GM12878 (cell line): ENCODE measurements around the gene PRRG3. TPM values are rescaled to one million over a fixed set of nuclear protein-coding genes. Genes with fewer than 3 reads are reported as not detected.

Experiments used
- ATAC-seq: fragments of 200-7000 bp; cut with Tn5 transposase; 3 replicates; pipeline ENCODE4 v1.9.1; 2020; ENCODE audit warnings: mild to moderate bottlenecking, moderate library complexity
- BruUV-seq: library from RNA; stranded (reverse); fragments of 400-500 nt; replicated peaks from 2 replicates; lab custom pipeline; 2021; lab: Mats Ljungman, UMichigan
- CTCF ChIA-PET: fragments of 300-600 bp; sonication (Branson Sonifier 250); formaldehyde crosslinking; extraction: SDS; loops from one replicate; lab custom pipeline; 2021; ENCODE audit warnings: inconsistent platforms; lab: Yijun Ruan, JAX
- POLR2A ChIA-PET: fragments of 350-600 bp; formaldehyde crosslinking; extraction: SDS; loops from one replicate; lab custom pipeline; 2021; ENCODE audit warnings: inconsistent platforms; lab: Charles Lee
- RAD21 ChIA-PET: fragments of 300-600 bp; sonication (Branson Sonifier 250); formaldehyde crosslinking; loops from one replicate; lab custom pipeline; 2023; ENCODE audit warnings: antibody characterized with exemption; ENCODE audit not compliant: unreplicated experiment; lab: Charles Lee
- SMC1A ChIA-PET: fragments of 300-600 bp; sonication (Branson Sonifier 250); formaldehyde crosslinking; loops from one replicate; lab custom pipeline; 2023; ENCODE audit not compliant: unreplicated experiment, uncharacterized antibody; lab: Charles Lee
- DNase-seq: peaks from one replicate; pipeline ENCODE4 v3.0.0-alpha.2; 2011; ENCODE audit warnings: low read depth, low spot score
- FAIRE-seq: peaks from 3 replicates; lab custom pipeline; 2011; peaks lifted over from hg19 to GRCh38; lab: Jason Lieb, UNC
- H2AFZ ChIP-seq: 2 replicates; pipeline ENCODE4 v1.6.0; 2011; ENCODE audit warnings: low read depth, low read length, control low read depth; ENCODE audit not compliant: control insufficient read depth
- H3K27ac ChIP-seq: 2 replicates; pipeline ENCODE4 v1.5.1; 2011; ENCODE audit warnings: control low read depth; ENCODE audit not compliant: control insufficient read depth, insufficient read depth
- H3K27me3 ChIP-seq, 2 experiments: replicated peaks in 1 of 2; 2 replicates each; pipeline versions ENCODE4 v1.6.0 to v1.6.1; 2011; ENCODE audit warnings: low read length in 1 of 2; ENCODE audit not compliant: control insufficient read depth in 2 of 2, insufficient read depth in 2 of 2
- H3K36me3 ChIP-seq, 2 experiments: 2 replicates each; pipeline ENCODE4 v1.5.1; 2011; ENCODE audit warnings: low read length in 1 of 2; ENCODE audit not compliant: control insufficient read depth in 2 of 2, insufficient read depth in 2 of 2
- H3K4me1 ChIP-seq: 2 replicates; pipeline ENCODE4 v1.6.1; 2011; ENCODE audit warnings: mild to moderate bottlenecking, low read length, moderate library complexity, mixed read lengths; ENCODE audit not compliant: control insufficient read depth, insufficient read depth
- H3K4me2 ChIP-seq: 2 replicates; pipeline ENCODE4 v1.6.0; 2011; ENCODE audit warnings: control low read depth; ENCODE audit not compliant: control insufficient read depth, insufficient read depth
- H3K4me3 ChIP-seq: fragments of 200-600 bp; sonication (generic); 2 replicates; pipeline ENCODE4 v1.5.1; 2016
- H3K79me2 ChIP-seq: 2 replicates; pipeline ENCODE4 v1.6.0; 2011; ENCODE audit warnings: low read length; ENCODE audit not compliant: control insufficient read depth, insufficient read depth
- H3K9ac ChIP-seq: 2 replicates; pipeline ENCODE4 v1.8.0; 2011; ENCODE audit warnings: low read length, control low read depth, mixed read lengths; ENCODE audit not compliant: control insufficient read depth, insufficient read depth
- H3K9me3 ChIP-seq: replicated peaks from 3 replicates; pipeline ENCODE4 v1.5.1; 2011; ENCODE audit warnings: mild to moderate bottlenecking, low read length; ENCODE audit not compliant: control insufficient read depth, insufficient read depth
- H4K20me1 ChIP-seq: 2 replicates; pipeline ENCODE4 v1.6.0; 2011; ENCODE audit not compliant: control insufficient read depth, insufficient read depth
- BMI1 ChIP-seq: fragments of 450-650 bp; IDR thresholded peaks from 2 replicates; pipeline ENCODE4 v1.6.1; 2016; ENCODE audit warnings: mild to moderate bottlenecking, moderate library complexity, borderline replicate concordance
- CBX3 ChIP-seq: fragments of 200-600 bp; sonication (generic); IDR thresholded peaks from 2 replicates; pipeline ENCODE4 v1.6.1; 2016; ENCODE audit warnings: low read depth, borderline replicate concordance
- CBX5 ChIP-seq: sonication (generic); IDR thresholded peaks from 2 replicates; pipeline ENCODE4 v1.6.1; 2016; ENCODE audit warnings: low read depth, moderate library complexity, mild to moderate bottlenecking, inconsistent platforms
- CREB1 ChIP-seq: IDR thresholded peaks from 2 replicates; pipeline ENCODE4 v1.6.1; 2012; ENCODE audit warnings: low read depth, mild to moderate bottlenecking, inconsistent platforms
- ELK1 ChIP-seq: IDR thresholded peaks from 2 replicates; pipeline ENCODE4 v1.6.1; 2012; ENCODE audit warnings: low read depth, low read length, improper control_type of control experiment
- FOXM1 ChIP-seq: IDR thresholded peaks from 2 replicates; pipeline ENCODE4 v1.6.1; 2012; ENCODE audit warnings: low read depth, mild to moderate bottlenecking, inconsistent platforms, low read length, moderate library complexity
- IKZF2 ChIP-seq, 2 experiments: fragments of 450-650 bp; IDR thresholded peaks; 2 replicates each; pipeline ENCODE4 v1.6.1; 2017; ENCODE audit warnings: mild to moderate bottlenecking in 2 of 2, moderate library complexity in 2 of 2
- IRF4 ChIP-seq: IDR thresholded peaks from 2 replicates; pipeline ENCODE4 v1.6.1; 2011; ENCODE audit warnings: low read depth, low read length
- MTA3 ChIP-seq: IDR thresholded peaks from 2 replicates; pipeline ENCODE4 v1.6.1; 2012; ENCODE audit warnings: low read length, inconsistent platforms, borderline replicate concordance
- MYB ChIP-seq: fragments of 150-350 bp; IDR thresholded peaks from 2 replicates; pipeline ENCODE4 v1.6.1; 2014; ENCODE audit warnings: mild to moderate bottlenecking, low read depth, low read length, borderline replicate concordance
- SIN3A ChIP-seq: IDR thresholded peaks from 2 replicates; pipeline ENCODE4 v1.6.1; 2012; ENCODE audit warnings: low read depth, low read length, improper control_type of control experiment
- SMAD5 ChIP-seq: IDR thresholded peaks from 2 replicates; pipeline ENCODE4 v1.6.1; 2016; ENCODE audit warnings: antibody characterized with exemption, low read depth
- TCF7 ChIP-seq: IDR thresholded peaks from 2 replicates; pipeline ENCODE4 v1.6.1; 2014; ENCODE audit warnings: antibody characterized with exemption, borderline replicate concordance
- WRNIP1 ChIP-seq: IDR thresholded peaks from 2 replicates; pipeline ENCODE4 v1.6.1; 2011; ENCODE audit warnings: low read depth, low read length, improper control_type of control experiment, borderline replicate concordance
- ZNF207 ChIP-seq: fragments of 450-650 bp; IDR thresholded peaks from 2 replicates; pipeline ENCODE4 v1.6.1; 2014; ENCODE audit warnings: antibody characterized with exemption, mild to moderate bottlenecking, borderline replicate concordance
- ZNF217 ChIP-seq: fragments of 450-650 bp; IDR thresholded peaks from 2 replicates; pipeline ENCODE4 v1.6.1; 2017; ENCODE audit warnings: antibody characterized with exemption, mild to moderate bottlenecking
- ZNF274 ChIP-seq: IDR thresholded peaks from one replicate; pipeline ENCODE4 v1.8.0; 2011; ENCODE audit not compliant: insufficient read length, insufficient read depth
- WGBS: methylation state at CpG from one replicate; pipeline ENCODE4 v1.1.6; 2016; ENCODE audit warnings: low lambda C conversion rate; ENCODE audit not compliant: insufficient replicate concordance, insufficient coverage; ENCODE audit errors: missing lambda C conversion rate; 5-methylcytosine and 5-hydroxymethylcytosine counted together
- in situ Hi-C: fragments of 300-500 bp; cut with MboI; formaldehyde crosslinking; loops from 9 replicates; pipeline ENCODE4 v1.14.3; 2018; ENCODE audit warnings: mixed read lengths
- intact Hi-C: fragments of 100-400 bp; cut with micrococcal nuclease; formaldehyde crosslinking; loops from one replicate; pipeline ENCODE4 v1.14.2; 2022; ENCODE audit not compliant: unreplicated experiment
- polyA plus RNA-seq, 11 experiments: library from polyadenylated mRNA; depleted of rRNA in 4 of 11; unstranded in 6 of 11; stranded (reverse) in 5 of 11; fragments of >200 nt; fragmentation: Nextera tagmentation in 4 of 11; fragmentation: Illumina TruSeq in 1 of 11; extraction: Ambion mirVana in 4 of 11; extraction: Trizol in 1 of 11; gene quantifications; 1 replicate in 1 of 11; 2 replicates in 10 of 11; pipeline versions ENCODE4 v1.2.1 to v1.2.3, GENCODE V29; 2011 to 2016; ENCODE audit warnings: inconsistent platforms in 2 of 11, missing spikeins in 2 of 11, low read depth in 1 of 11
- total RNA-seq, 4 experiments: library from RNA; depleted of rRNA in 3 of 4; stranded (reverse); fragments of >200 nt in 3 of 4; fragmentation: Illumina TruSeq in 1 of 4; extraction: Trizol in 1 of 4; gene quantifications; 2 replicates each; pipeline versions ENCODE4 v1.2.1 to v1.2.3, GENCODE V29; 2013 to 2021

PRRG3 gene
- total and polyA plus RNA-seq, 10 of the 15 experiments (the other 5 are each of a cell fraction or from before 2014, with no cell fraction given), result under 0.01 TPM; not detected in 9

- no peak for TF ChIP-seq CBX3
- TF ChIP-seq BMI1, result no peak
- no peak for TF ChIP-seq ZNF274
Observed at GRCh38 chrX:151736685-151737084, 41.4 kb downstream of the PRRG3 start (continued).

- Histone ChIP-seq H3K79me2 (no peaks in the 10 kb centered on the region), H3K4me2 (no peak overlapping the region), H3K4me3 (no peak overlapping the region), H2AFZ (no peak overlapping the region), H3K36me3 (no peaks in the 10 kb centered on the region), H3K4me1 (no peaks in the 10 kb centered on the region), H3K9ac (no peak overlapping the region), H3K9me3 (no peaks in the 10 kb centered on the region), H4K20me1 (no peaks in the 10 kb centered on the region), H3K27ac (no peak overlapping the region), H3K27me3 (no peaks in the 10 kb centered on the region; a peak in 1 of 4 replicates)
- ChIA-PET SMC1A (no interaction called here), CTCF (interaction anchor here (1.1 kb wide), 1 partner anchor 23 kb away, joined by 3 read pairs; no protein-coding TSS in a partner anchor), POLR2A (no interaction called here), RAD21 (no interaction called here)
- 0% methylated on average over 5 of the region's 5 CpGs for WGBS
- no TSS peak for BruUV-seq
- TF ChIP-seq CBX3 (no peak), ZNF207 (no peak), MTA3 (no peak), SIN3A (no peak), IKZF2 (IDR thresholded peaks at IDR 0.05) (no peak)
- in situ Hi-C loops (no loop called here), intact Hi-C loops (no loop called here)
- FAIRE-seq (no peak), ATAC-seq (no peak), DNase-seq (no peak)
Observed at GRCh38 chrX:151737494-151737893, 42.2 kb downstream of the PRRG3 start.

GRCh38 chrX:151738751-151739150 lies 43.5 kb downstream of the PRRG3 start:
- Histone ChIP-seq H3K27me3 (no peaks in the 10 kb centered on the region; a peak in 1 of 4 replicates), H3K9me3 (no peaks in the 10 kb centered on the region), H2AFZ (no peak overlapping the region), H3K4me2 (no peak overlapping the region), H3K4me3 (no peak overlapping the region), H3K79me2 (no peaks in the 10 kb centered on the region), H3K36me3 (no peaks in the 10 kb centered on the region), H3K9ac (no peak overlapping the region), H3K4me1 (no peaks in the 10 kb centered on the region), H3K27ac (no peak overlapping the region), H4K20me1 (no peaks in the 10 kb centered on the region)
- ChIA-PET RAD21 (no interaction called here), SMC1A (no interaction called here), POLR2A (no interaction called here), CTCF (no interaction called here)
- intact Hi-C loops, result no loop called here
- in situ Hi-C loops, result no loop called here
- no TSS peak for BruUV-seq
- FAIRE-seq, result no peak
- ATAC-seq, result no peak
- whole genome bisulfite sequencing, result 20% methylated on average over 7 of the region's 7 CpGs
- no peak for DNase-seq
- TF ChIP-seq CBX5, result no peak
- no peak for TF ChIP-seq MYB
- no peak for TF ChIP-seq IRF4
- TF ChIP-seq TCF7, result no peak
- no peak for TF ChIP-seq ZNF217
- TF ChIP-seq ELK1, result no peak
- no peak for TF ChIP-seq CREB1
- no peak for TF ChIP-seq FOXM1
- TF ChIP-seq WRNIP1, result no peak
- TF ChIP-seq SMAD5, result no peak
